GM21737 (cell line): ENCODE data around the gene SMIM12.

Experiments used
- ATAC-seq: cut with Tn5 transposase; IDR thresholded peaks from one replicate; pipeline ENCODE4 v1.9.1; 2021; ENCODE audit warnings: mild to moderate bottlenecking, moderate library complexity; ENCODE audit not compliant: unreplicated experiment

Gene SMIM12

GRCh38 chr1:34874296-34874952, 14.9 kb upstream of the SMIM12 start:
- ATAC-seq, result no peak

- no peak for ATAC-seq
Observed at GRCh38 chr1:34872133-34872503, 12.6 kb upstream of the SMIM12 start.

GRCh38 chr1:34871443-34872132, 12.0 kb upstream of the SMIM12 start:
- ATAC-seq, result no peak

GRCh38 chr1:34870395-34870794, 10.8 kb upstream of the SMIM12 start:
- no peak for ATAC-seq

GRCh38 chr1:34869760-34870159, 10.2 kb upstream of the SMIM12 start:
- no peak for ATAC-seq

GRCh38 chr1:34868230-34869049, 8.9 kb upstream of the SMIM12 start:
- no peak for ATAC-seq

- ATAC-seq, result no peak
Observed at GRCh38 chr1:34867415-34867814, 7.9 kb upstream of the SMIM12 start.

- no peak for ATAC-seq
Observed at GRCh38 chr1:34866762-34867109, 7.2 kb upstream of the SMIM12 start.

GRCh38 chr1:34865981-34866761, 6.6 kb upstream of the SMIM12 start:
- no peak for ATAC-seq

GRCh38 chr1:34865573-34865972, 6.0 kb upstream of the SMIM12 start:
- ATAC-seq, result no peak

GRCh38 chr1:34864759-34865158, 5.2 kb upstream of the SMIM12 start:
- no peak for ATAC-seq

- ATAC-seq, result no peak
Observed at GRCh38 chr1:34863501-34863900, 4.0 kb upstream of the SMIM12 start.

GRCh38 chr1:34858901-34859445, 576 bp downstream of the SMIM12 start:
- no peak for ATAC-seq

- no peak for ATAC-seq
Observed at GRCh38 chr1:34856697-34857096, 2.9 kb downstream of the SMIM12 start.

GRCh38 chr1:34852677-34853217, 6.8 kb downstream of the SMIM12 start:
- ATAC-seq, result peak; percentile 96

GRCh38 chr1:34851431-34852105, 8.0 kb downstream of the SMIM12 start:
- no peak for ATAC-seq

- ATAC-seq, result no peak
Observed at GRCh38 chr1:34850382-34850781, 9.2 kb downstream of the SMIM12 start.

GRCh38 chr1:34847094-34847493, 12.5 kb downstream of the SMIM12 start:
- ATAC-seq, result no peak

- ATAC-seq, result no peak
Observed at GRCh38 chr1:34846265-34846664, 13.3 kb downstream of the SMIM12 start.
